Activated CD8-positive, alpha-beta memory T cell treated with anti-CD3 and anti-CD28 coated beads for 24 hours (primary cell): ENCODE results near the gene CABP7.

ENCODE experiments used
- DNase-seq: peaks from one replicate; pipeline ENCODE4 v3.0.0-alpha.2; 2020

Gene CABP7

DNA sequence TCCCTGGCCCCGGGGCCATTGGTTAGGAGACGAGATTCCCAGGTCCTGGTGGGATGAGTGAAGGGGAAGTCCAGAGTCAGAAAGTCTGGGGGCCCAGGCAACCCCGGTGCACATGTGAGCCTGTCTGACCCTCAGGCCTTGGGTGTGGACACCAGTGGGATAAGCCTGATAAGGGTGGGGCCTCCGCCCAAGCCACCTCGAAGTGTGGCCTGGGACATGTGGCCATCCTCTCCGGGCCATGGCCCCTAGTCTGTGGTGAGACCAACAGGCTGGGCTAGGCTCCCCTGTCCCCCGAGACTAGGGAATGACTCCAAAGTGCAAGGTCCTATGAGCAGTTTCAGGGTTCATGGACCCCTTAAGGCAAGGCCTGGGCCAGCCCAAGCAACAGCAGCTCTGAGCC, 6.3 kb downstream of the CABP7 start:
- no peak for DNase-seq

DNA sequence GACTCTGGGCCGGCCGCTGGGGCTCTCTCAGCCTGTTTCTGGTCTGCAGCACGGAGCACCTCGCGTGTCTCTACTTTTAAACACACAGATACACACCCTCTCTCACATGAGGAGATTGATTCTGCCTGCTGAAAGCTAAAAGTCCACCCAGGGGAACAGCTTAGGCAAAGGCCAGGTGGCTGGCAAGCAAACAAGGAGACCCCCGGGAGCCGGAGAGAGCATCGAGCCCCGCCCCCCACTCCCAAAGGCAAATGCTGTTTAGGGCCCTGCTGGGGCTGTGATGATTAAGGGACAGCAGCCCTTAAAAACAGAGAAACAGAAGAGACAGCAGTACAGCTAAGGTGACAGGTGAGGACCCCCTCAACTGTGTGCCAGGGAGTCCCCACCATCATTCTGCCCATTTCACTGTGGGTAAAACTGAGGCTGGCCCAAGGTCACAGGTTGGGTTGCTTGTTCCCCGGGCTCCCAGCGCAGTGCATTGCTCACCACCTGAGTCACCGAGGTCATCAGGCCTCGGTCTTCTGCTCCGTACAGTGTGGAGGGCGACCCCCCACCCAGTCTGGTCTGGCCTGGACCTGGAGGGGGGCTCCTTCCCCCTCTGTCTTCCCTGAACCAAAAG, 6.8 kb downstream of the CABP7 start:
- DNase-seq, result no peak

DNA sequence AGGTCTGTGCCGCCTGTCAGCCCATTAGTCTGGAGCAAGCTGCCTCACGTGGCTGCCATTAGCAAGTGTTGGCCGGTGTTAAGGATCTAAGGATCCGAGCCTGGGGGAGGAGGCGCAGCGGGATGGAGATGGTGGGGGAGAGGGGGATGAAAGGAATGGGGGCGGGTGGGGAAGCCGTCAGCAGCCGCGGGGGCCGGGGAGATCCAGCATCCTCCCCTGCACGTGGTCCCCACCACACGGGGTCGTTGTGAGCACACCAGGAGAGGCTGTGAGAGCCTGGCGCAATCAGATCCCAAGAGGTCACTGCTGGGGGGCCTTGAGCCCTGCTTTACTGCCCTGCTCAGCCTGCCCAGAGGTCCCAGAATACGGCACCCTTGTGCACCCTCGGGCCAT, 7.3 kb downstream of the CABP7 start:
- no peak for DNase-seq

GRCh38 chr22:29729161-29729560, 9.4 kb downstream of the CABP7 start:
- no peak for DNase-seq

DNA sequence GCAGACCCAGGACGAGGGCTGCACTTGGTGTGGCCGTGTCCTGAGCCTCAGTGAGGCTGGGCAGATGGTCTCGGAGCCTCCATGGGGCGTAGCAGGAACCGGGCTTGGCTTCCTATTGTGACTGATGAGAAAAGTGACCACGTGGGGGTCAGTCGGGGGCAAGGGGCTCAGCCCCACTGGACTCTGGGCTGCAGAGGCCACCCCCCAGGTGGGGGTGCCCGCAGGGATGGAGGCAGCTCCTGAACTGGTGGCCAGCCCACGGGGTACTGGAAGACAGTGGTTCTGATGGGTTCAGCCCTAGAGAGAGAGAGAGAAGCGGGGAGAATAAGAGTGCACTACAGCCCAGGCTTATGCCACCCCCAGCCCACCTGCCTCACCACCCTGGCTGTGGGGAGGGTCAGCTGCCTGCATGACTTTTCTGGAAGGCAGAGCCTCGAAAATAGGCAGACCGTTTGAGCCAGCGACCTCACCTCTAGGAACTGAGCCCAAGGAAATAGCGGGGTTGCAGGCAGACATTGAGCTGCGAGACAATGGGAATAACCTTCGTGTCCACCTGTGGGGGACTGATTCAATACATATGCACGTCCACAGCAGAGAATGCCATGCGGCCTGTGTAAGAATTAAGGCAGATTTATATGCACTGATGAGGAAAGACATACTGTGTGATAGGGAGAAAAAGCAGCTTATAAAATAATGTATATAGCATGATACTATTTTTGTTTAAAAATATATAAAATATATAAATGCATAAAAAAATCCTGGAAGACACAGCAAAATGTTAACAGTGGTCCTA, 11.5 kb downstream of the CABP7 start:
- no peak for DNase-seq

- DNase-seq, result no peak
Measured at GRCh38 chr22:29732883-29733282, 13.1 kb downstream of the CABP7 start.

- DNase-seq, result no peak
Measured at GRCh38 chr22:29733362-29734201, 13.8 kb downstream of the CABP7 start.

- DNase-seq, result no peak
Measured at GRCh38 chr22:29734406-29734805, 14.6 kb downstream of the CABP7 start.

- no peak for DNase-seq
Measured at GRCh38 chr22:29734838-29735237, 15.0 kb downstream of the CABP7 start.

DNA sequence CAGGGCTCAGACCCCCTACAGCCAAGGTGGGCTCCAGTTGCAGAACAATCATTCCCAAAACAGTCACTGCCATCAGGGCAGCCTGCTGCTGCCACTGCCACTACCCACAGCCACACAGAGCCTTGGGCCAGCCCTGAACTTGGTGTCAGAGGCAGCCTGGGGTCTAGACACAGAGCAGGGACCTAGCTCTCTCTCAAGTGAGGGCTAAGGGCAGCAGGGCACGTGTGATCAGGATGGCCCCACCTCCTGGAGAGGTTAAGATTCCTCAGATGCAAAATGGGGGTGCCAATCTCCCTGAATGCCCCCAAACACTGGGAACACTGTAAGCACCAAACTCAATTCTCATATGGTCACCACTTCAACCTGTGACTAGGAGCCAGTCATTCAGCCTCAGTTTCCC, 15.6 kb downstream of the CABP7 start:
- no peak for DNase-seq

DNA sequence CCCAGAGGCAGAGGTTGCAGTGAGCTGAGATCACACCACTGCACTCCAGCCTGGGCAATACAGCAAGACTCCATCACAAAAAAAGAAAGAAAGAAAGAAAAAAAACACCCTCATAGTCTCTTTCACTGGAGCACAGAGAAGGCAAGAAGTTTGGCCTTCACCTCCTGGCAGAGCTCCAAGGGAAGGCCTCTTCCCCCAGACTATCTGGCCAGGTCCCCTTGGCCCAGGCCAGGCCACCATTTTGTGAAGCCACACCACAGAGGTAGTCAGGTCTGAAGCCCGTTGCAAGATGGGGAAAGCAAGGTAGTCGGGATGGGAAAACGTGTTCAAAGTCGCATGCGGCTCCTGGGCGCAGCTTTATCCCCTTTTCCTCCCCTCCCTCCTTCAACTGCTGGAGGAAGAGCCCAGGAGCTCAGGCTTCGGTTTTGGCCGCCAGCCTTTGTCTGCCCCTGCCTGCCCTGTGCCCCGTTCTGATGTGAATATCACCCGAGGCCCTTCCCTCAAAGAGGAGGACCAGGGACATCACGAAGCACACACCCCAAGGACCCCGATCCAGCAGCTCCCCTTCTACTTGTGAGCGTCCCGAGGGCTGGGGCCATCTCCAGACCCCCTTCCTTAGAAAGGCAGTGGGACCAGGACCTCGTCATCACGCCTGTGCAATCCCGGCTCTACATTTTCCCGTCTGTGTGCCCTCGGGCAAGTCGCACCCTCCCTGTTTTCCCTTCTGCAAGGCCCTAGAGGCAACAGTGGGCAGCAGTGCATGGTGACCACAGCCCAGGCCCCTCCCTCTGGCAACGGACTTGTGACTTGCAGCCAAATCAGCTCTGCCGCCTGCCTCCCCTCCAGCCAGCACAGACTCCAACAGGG, 17.7 kb downstream of the CABP7 start:
- DNase-seq, result no peak

DNA sequence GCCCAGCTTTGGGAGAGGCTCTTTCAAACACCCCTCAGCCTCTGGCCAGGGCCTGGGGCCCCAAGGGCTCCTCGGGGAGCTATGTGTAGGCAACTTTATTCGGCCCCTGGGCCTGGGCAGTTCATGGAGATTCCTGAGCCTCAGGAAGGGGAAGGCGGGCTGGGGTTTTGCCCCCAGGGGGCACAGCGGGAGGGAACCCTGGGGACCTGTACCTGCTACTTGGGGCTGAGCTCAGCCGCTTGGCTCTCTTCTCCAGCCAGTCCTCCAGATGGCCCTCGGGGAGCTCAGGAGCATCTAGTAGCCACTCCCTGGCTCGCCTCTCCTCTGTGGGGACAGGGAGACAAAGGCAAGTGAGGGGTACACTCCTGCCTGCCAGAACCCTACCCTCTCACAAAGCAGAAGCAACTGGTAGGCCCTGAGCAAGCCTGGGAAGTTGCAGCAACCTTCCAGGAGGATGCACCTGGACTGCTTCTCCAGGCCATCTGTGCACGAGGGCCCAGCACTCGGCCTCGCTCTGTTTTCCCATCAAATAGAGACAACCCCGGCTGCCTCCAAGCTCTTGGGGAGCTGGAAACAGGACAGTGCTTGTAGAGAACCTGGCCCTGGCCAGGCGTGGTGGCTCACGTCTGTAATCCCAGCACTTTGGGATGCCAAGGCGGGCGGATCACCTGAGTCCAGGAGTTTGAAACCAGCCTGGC, 18.5 kb downstream of the CABP7 start:
- no peak for DNase-seq

DNA sequence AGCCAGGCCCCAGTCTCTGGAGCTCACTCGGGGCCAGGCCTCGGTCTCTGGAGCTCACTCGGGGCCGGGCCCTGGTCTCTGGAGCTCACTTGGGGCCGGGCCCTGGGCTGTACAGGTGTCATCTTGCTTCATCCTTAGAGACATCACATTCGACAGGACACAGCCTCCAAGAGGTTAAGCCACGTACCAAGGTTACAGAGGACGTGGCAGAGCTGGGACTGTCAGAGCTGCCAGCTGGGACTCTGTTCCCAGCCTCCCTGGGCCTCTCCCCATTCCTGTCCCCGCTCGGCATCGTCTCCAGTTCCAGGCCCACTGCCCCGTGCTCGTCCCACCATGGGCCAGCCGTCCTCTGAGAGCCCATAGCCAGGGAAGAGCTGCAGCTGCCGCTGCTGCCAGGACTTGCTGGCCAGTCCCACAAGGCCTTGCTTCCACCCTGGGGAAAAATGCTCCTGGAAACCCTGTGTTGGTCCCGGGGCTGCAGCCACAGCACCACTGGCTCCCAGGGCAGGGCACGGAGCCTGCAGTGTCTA, 19.6 kb downstream of the CABP7 start:
- DNase-seq, result no peak

DNA sequence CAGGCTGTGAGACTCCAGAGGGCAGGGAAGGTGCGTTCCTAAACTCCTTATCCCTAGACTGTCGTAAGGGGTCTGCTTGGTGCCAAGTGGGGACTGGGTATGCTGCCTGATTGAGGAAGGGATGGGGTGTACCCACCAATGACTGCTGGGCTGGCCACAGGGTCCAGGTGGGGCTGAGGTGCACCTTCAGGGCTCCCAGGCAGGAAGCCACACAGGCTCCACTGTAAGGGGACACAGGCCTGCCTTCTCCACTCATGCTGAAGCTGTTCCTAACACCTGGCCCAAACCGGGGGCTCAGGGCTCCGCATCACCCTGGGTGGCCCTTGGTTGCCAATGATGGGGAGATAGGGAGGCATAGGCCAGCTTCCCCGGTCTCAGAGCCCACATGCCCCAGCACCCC, 20.4 kb downstream of the CABP7 start:
- no peak for DNase-seq

DNA sequence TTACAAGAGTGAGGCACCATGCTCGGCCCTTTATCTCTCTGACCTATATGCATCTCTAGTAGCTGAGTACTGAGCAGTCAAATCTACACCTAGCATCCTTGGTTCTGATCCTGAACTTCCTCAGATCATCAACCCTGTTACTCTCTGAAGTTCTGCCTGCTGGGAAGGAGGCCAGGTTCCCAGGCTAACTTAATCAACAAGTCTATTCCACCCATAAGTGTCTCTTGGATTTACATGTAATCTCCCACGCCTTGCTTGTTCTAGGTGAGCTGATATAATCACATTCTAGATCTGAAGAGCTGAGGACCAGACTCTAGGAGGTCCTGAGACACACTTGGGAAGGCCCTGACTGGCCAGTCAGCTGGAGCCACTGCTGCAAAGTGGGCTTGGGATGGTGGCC, 22.1 kb downstream of the CABP7 start:
- DNase-seq, result no peak

DNA sequence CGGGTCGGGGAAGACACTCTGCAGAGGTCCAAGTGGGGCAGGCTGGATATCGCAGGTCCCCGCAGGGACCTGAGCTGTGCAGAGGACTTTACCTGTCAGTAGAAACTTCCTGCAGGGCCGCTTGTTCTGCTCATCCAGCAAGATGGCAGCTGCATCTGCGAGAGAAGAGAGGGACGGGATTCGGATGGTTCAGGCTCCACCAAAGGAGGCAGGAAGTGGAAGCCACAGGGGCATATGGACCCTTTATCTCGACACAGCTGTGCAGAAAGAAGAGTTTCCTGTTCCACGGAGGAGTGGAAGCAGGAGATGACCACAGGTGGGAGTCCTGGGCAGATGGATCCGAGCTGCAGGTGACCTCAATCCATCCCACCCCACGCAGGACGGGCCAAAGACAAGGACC, 22.5 kb downstream of the CABP7 start:
- no peak for DNase-seq

DNA sequence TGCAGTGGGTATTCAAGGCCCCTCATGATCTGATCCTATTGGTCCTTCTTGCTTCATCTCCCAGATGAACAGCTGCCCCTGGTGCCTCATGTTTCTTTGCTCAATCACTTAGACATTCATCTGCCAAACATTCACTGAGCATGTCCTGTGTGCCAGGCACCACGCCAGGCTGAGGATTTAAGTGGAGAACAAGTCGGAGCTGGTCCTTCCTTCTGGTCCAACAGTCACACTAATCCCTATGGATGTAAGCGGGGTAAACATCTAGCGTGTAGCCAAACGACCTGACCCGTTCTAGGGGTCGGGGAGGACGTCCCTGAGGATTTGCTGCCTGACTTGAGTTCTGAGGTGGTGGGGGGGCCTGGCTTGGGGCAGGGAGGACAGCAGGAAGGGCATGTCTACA, 25.1 kb downstream of the CABP7 start:
- no peak for DNase-seq

DNA sequence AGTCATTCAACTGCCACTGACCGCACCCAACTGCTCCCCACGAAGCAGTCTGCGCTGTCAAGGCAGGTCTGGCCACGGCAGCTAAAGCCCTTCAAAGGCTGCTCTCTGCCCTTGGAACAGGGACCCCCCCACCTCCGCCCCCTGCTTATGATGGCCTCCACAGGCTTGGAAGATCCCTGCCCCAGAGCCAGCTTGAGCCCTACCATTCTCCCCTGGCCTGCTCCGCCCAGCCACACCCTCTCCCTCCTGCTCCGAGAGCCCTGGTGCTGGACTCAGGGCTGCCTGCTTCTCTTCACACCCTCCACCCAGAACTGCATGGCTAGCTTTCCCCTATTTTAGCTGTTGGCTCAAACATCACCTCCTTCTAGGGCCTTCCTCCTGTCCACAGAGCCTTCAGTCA, 28.0 kb downstream of the CABP7 start:
- no peak for DNase-seq

DNA sequence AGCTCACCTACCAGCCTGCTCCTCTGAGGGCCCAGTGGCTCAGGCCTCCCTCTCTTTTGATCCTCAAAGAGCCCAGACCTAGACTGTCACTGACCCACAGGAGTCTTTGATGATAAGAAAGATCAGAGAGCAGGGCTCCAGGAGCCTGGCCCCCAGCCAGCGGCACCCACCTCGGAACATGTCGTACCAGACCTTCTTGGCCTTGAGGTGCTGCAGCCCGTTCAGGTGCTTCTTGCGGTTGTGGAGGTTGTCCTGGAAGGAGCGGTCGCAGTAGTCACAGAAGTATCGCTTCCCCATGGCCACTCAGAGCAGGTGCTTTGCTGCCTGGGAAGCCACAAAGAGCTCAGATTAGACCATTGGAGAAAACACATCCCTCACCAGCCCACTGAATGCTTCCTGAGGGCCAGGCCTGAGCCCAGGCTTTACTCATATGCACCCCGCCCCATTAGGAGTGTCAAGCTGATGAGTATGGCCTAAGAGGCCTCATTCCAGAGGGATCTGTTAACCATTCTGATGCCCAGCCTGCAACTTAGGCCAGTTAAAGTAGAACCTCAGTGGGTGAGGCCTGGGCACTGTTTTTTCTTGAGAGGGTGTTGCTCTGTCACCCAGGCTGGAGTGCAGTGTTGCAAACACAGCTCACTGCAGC, 28.6 kb downstream of the CABP7 start:
- DNase-seq, result no peak

DNA sequence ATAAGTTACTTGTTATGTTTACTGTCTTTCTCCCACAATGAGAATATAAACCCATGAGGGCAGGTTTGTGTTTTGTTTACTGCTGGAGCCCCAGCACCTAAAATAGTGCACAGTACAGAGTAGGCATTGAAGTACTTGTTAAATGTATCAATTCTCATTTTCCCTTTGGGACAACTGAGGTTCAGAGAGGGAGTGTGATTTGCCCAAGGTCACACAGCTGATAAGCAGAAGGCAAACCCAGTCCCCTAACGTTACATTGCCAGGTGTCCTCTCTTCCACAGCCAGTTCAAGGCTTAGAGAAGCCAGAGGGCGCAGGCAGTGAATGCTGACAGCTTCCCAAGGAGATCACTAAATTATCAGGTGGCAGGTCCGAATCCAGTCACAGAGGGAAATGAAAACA, 30.2 kb downstream of the CABP7 start:
- no peak for DNase-seq
